Neural cell (in vitro differentiated cells): ENCODE measurements around the gene ZNF668.

ENCODE experiments used
- CTCF ChIP-seq: fragments of 450-650 bp; IDR thresholded peaks from 2 replicates; pipeline ENCODE4 v1.5.1; 2014; ENCODE audit warnings: antibody characterized with exemption, mild to moderate bottlenecking, moderate library complexity; ENCODE audit not compliant: poor library complexity, severe bottlenecking
- EP300 ChIP-seq: fragments of 450-650 bp; conservative IDR thresholded peaks from 2 replicates; pipeline ENCODE4 v1.6.1; 2014; ENCODE audit warnings: antibody characterized with exemption, mild to moderate bottlenecking, moderate library complexity; ENCODE audit not compliant: poor library complexity, severe bottlenecking
- EZH2 ChIP-seq: fragments of 200-600, 300-800 bp; shearing (Covaris generic), sonication (generic); IDR thresholded peaks from 2 replicates; pipeline ENCODE4 v1.6.1; 2014; ENCODE audit warnings: antibody characterized with exemption, low read length, borderline replicate concordance, mild to moderate bottlenecking; ENCODE audit not compliant: insufficient read depth, poor library complexity, severe bottlenecking
- POLR2AphosphoS5 ChIP-seq: IDR thresholded peaks from 2 replicates; pipeline ENCODE4 v1.6.1; 2012
- RAD21 ChIP-seq: fragments of 450-650 bp; conservative IDR thresholded peaks from 2 replicates; pipeline ENCODE4 v1.6.1; 2014; ENCODE audit warnings: antibody characterized with exemption, mild to moderate bottlenecking, moderate library complexity
- REST ChIP-seq: IDR thresholded peaks from 2 replicates; pipeline ENCODE4 v1.6.1; 2012; ENCODE audit warnings: borderline replicate concordance
- SMC3 ChIP-seq: fragments of 450-650 bp; conservative IDR thresholded peaks from 2 replicates; pipeline ENCODE4 v1.6.1; 2014; ENCODE audit warnings: antibody characterized with exemption, mild to moderate bottlenecking, moderate library complexity; ENCODE audit not compliant: poor library complexity

- TF ChIP-seq EP300 = no peak
- TF ChIP-seq CTCF = no peak
- TF ChIP-seq REST = no peak
- no peak for TF ChIP-seq RAD21
- TF ChIP-seq EZH2 = no peak
- no peak for TF ChIP-seq POLR2AphosphoS5
- no peak for TF ChIP-seq SMC3
These were observed 759 bp upstream of the ZNF668 start for GRCh38 chr16:31074814-31075183.
